GM12892 (cell line): ENCODE measurements around the gene DCUN1D4.

ENCODE experiments used
- POLR2A ChIP-seq: IDR thresholded peaks from 2 replicates; pipeline ENCODE4 v1.6.1; 2011; ENCODE audit warnings: low read depth, low read length, control low read depth
- POLR2AphosphoS5 ChIP-seq: IDR thresholded peaks from 2 replicates; pipeline ENCODE4 v1.6.1; 2011; ENCODE audit warnings: low read depth, low read length, control low read depth
- TAF1 ChIP-seq: IDR thresholded peaks from 2 replicates; pipeline ENCODE4 v1.6.1; 2011; ENCODE audit warnings: low read depth, mild to moderate bottlenecking, control low read depth, low read length, borderline replicate concordance

- TF ChIP-seq POLR2A (no peak), POLR2AphosphoS5 (no peak), TAF1 (no peak)
Observed at GRCh38 chr4:51865717-51866116, 22.8 kb downstream of the DCUN1D4 start.
